Adrenal gland (tissue), 12 donors: ENCODE measurements around the gene FAM72D. TPM values are rescaled to one million over a fixed set of nuclear protein-coding genes. Genes with fewer than 3 reads are reported as not detected.
"Not testable (repeated sequence)": the region's sequence is repeated elsewhere in the genome, so short reads cannot be mapped to it uniquely, and the experiment has no call there.

Source experiments
- DNase-seq, 7 donors: peaks; one replicate each; pipeline ENCODE4 v3.0.0-alpha.2; 2019 to 2020
- H3K27ac ChIP-seq, 5 donors: fragments of 200-600 bp; sonication (generic) in 4 of 5; 1 replicate in 3 of 5; 2 replicates in 2 of 5; pipeline versions ENCODE4 v1.5.1 to v1.8.0; 2016 to 2020; ENCODE audit warnings: mild to moderate bottlenecking in 1 of 5
- H3K27me3 ChIP-seq: fragments of 200-600 bp; 2 replicates; pipeline ENCODE4 v1.8.0; 2021
- H3K36me3 ChIP-seq, 2 donors: fragments of 200-600 bp; replicated peaks in 1 of 2; 1 replicate in 1 of 2; 2 replicates in 1 of 2; pipeline versions ENCODE4 v1.5.1 to v1.8.0; 2018 to 2022
- H3K4me1 ChIP-seq, 2 donors: fragments of 200-600 bp; replicated peaks in 1 of 2; 1 replicate in 1 of 2; 2 replicates in 1 of 2; pipeline versions ENCODE4 v1.5.1 to v1.8.0; 2018 to 2021
- H3K4me3 ChIP-seq, 4 donors: fragments of 200-600 bp; sonication (generic) in 3 of 4; one replicate each; pipeline ENCODE4 v1.5.1; 2016 to 2018
- H3K9me3 ChIP-seq, 3 donors: fragments of 200-600 bp; sonication (generic) in 1 of 3; replicated peaks in 1 of 3; 1 replicate in 2 of 3; 2 replicates in 1 of 3; pipeline versions ENCODE4 v1.5.1 to v1.8.0; 2016 to 2021
- WGBS, 4 donors: extraction: QIAGEN DNeasy Blood & Tissue Kit in 2 of 4; methylation state at CpG; one replicate each; pipeline versions ENCODE4 v1.1.5 to v1.1.7; 2013 to 2017; 5-methylcytosine and 5-hydroxymethylcytosine counted together
- intact Hi-C, 2 donors: fragments of 100-400 bp; cut with DNase I; formaldehyde crosslinking; loops; one replicate each; pipeline versions ENCODE4 v1.14.1 to v1.15.0; 2022 to 2023
- polyA plus RNA-seq, 3 donors: library from polyadenylated mRNA; stranded (reverse); fragments of 200-250 nt in 2 of 3; fragments of 350-450 nt in 1 of 3; fragmentation: Illumina TruSeq in 1 of 3; extraction: RNeasy Lipid Tissue Mini Kit (QIAGEN cat#74804) in 1 of 3; gene quantifications; one replicate each; pipeline ENCODE4 v1.2.3, GENCODE V29; 2013 to 2014
- total RNA-seq, 9 donors: library from RNA; depleted of rRNA in 4 of 9; stranded (reverse); fragments of >200 nt in 4 of 9; fragments of 120-200 nt in 1 of 9; fragmentation: NEBNext Ultra II Directional in 1 of 9; extraction: Animal tissue kit (Norgen Biotek cat#: 25700) in 1 of 9; gene quantifications; one replicate each; pipeline versions ENCODE4 v1.1.0 to v1.2.4, GENCODE V29; 2013 to 2023
- donor health status: healthy with polysubstance abuse.
- donor health status: Bipolar disorder and iron deficiency.
- donor health status: DM: yes; HTN: yes; CAD: no.
- donor health status: DM: no; HTN: no; CAD: no.
- donor health status: DM: no; HTN: no; CAD: no.
- donor health status: DM: yes; HTN: yes; CAD: no.

The FAM72D gene
- total and polyA plus RNA-seq, 12 donors, result 0.12 to 3.6 (median 0.43) TPM; not detected in 2

DNA sequence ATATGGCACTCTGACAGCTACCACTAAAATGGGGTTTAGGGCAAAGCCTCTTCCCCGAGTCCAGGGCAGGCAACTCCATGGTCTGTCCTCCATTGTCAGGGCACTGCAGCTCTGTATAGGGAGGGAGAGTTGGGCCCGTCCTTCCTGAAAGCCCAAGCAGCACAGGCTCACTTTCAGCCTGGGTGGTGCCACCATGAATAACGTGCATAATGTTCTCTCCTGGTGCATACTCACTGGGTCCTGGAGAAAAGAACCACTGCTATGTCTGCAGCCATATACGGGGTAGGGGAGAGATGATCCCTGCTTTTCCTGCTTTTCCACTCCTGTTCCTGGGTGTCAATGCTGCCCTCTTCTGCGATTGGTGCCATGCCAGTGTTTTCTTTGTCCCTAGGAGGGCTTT is 60.1 kb downstream of the FAM72D start:
- DNase-seq, intact Hi-C loops, H3K27ac ChIP-seq, H3K9me3 ChIP-seq, H3K4me1 ChIP-seq, H3K27me3 ChIP-seq, H3K4me3 ChIP-seq, H3K36me3 ChIP-seq: not testable (repeated sequence)
- 36 to 71% (median 52%) methylated on average over 1 to 5 of the region's 5 CpGs for WGBS, 4 donors

DNA sequence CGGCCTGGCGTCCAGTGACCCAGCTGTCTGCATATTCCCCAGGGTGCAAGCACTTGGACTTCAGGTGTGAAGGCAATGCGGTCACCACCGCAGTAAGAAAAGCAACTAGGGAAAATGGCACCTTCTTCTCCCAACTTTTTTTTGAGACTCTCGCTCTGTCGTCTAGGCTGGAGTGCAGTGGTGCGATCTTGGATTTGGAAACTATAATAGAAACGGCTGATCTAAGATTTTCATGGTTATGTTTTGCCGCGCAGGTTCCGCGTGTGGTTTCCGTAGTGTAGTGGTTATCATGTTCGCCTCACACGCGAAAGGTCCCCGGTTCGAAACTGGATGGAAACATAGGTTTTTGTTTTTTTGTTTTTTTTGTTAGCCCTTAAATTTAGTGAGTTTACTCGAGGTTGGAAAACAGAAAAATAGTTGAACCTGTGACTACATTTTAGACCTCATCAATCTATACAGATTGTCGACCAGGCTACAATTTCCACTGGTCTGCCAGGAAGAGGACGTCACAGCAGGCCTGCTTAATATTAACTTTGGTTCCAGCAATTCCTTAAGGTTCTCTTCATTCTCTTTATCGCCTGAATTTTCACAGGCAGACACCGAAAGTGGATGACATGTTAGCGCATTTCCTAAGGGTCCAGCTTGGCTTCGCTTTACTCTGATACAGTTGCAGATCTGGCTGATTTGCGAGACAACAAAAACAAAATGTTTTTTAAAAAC is 61.3 kb downstream of the FAM72D start:
- H3K27me3 ChIP-seq, H3K9me3 ChIP-seq, H3K36me3 ChIP-seq, H3K27ac ChIP-seq, intact Hi-C loops, H3K4me1 ChIP-seq: not testable (repeated sequence)
- DNase-seq, result peak in 5 of 7 donors; percentile 10 to 77 (median 22)
- 11 to 17% (median 15%) methylated on average over 15 to 20 of the region's 26 CpGs for WGBS, 4 donors
- H3K4me3 ChIP-seq, result peak overlapping the region in 1 of 4 donors; percentile 41

- H3K27me3 ChIP-seq, H3K4me1 ChIP-seq, H3K36me3 ChIP-seq, H3K27ac ChIP-seq, intact Hi-C loops, DNase-seq, H3K4me3 ChIP-seq, H3K9me3 ChIP-seq: not testable (repeated sequence)
- WGBS, 4 donors, result no CpG with 5 or more reads among the region's 14 CpGs
Observed at GRCh38 chr1:145157715-145158114, 61.9 kb downstream of the FAM72D start.

- H3K4me1 ChIP-seq, H3K27ac ChIP-seq, H3K27me3 ChIP-seq, H3K4me3 ChIP-seq, H3K9me3 ChIP-seq, H3K36me3 ChIP-seq, intact Hi-C loops, DNase-seq: not testable (repeated sequence)
- 0 to 11% (median 4%) methylated on average over 1 to 4 of the region's 26 CpGs for WGBS, 4 donors
Observed at GRCh38 chr1:145161046-145161752, 65.4 kb downstream of the FAM72D start.

Other genes starting within 250 kb of the FAM72D start
- 10 to 100 TPM; 20.4 to 79.4 (median 40.8) TPM for gene SRGAP2B, start 646 bp upstream of the FAM72D start, total RNA-seq
- 10 to 100 TPM in 2 of 3 donors, 1 to 10 TPM in 1; 6.0 to 18.0 (median 10.3) TPM for gene SRGAP2B, start 646 bp upstream of the FAM72D start, polyA plus RNA-seq
- gene PPIAL4D, start 146.2 kb downstream of the FAM72D start, total RNA-seq, result not detected
- not detected for gene PPIAL4D, start 146.2 kb downstream of the FAM72D start, polyA plus RNA-seq